ENCODE measurements around the gene SORCS2. TPM values are rescaled to one million over a fixed set of nuclear protein-coding genes. Genes with fewer than 3 reads are reported as not detected.

The SORCS2 gene
- total and polyA plus RNA-seq, 2 of the 13 experiments (the other 11 are each of a cell fraction or from before 2014, with no cell fraction given): 0.82 to 1.0 TPM

DNA sequence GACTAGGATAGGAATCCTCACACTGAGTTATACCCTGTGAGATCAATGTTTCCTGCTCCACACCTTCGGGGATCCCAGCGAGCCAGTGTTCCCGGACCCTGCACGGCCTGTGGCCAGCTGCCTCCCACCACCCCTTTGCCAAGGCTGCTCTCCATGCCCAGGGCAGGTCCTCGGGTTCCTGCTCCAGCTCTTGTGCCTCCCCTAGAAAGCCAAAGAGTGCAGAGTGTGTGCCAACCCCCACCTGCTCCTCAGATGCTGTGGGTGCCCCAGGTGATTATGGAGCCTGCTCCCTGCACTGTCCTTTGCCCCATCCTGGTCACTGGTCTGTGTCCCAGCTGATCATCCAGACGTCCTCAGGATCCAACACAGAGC, 500.9 kb downstream of the SORCS2 start (continued):
- no peak for TF ChIP-seq GTF3A (CRISPR knock-in tag; conservative IDR thresholded peaks at IDR 0.05)

DNA sequence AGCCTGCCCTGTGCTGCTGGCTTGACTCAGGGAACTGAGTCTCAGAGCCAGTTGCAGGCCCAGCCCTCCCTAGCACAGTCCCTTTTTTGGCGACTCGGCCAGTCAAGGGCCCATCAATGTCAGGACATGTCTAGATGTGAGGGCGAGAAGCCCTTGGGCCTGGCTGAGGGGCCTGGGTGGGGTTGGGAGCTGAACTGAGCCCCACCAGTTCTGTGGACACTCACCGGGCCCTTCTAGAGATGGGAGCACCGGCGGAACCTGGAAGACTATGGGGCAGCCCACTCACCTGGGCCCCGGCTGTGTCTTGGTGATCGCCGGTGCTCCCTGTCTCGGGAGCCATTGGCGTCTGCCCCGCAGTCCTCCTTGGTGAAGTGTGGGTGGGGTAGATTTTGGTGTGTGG, 501.4 kb downstream of the SORCS2 start:
- no peak overlapping the region for H3K9ac ChIP-seq (ENCODE audit: insufficient read depth, low read depth, low read length)
- no peaks in the 10 kb centered on the region for H3K36me3 ChIP-seq (replicated peaks in 1 of 2; ENCODE audit: control insufficient read depth in 1 of 2, insufficient read depth in 2 of 2, low read length in 2 of 2)
- no peak for FAIRE-seq
- no peak overlapping the region for H3K4me3 ChIP-seq (replicated peaks in 1 of 3; ENCODE audit: insufficient read depth in 1 of 3, low read depth in 2 of 3, low read length in 3 of 3)
- no peaks in the 10 kb centered on the region for H3K79me2 ChIP-seq (ENCODE audit: insufficient read depth, low read length)
- no peak overlapping the region for H3K4me2 ChIP-seq (ENCODE audit: low read depth, low read length)
- no TSS peak for BruUV-seq (replicated peaks)
- H3K9me3 ChIP-seq (ENCODE audit: low read length): no peaks in the 10 kb centered on the region
- no CpG with 5 or more reads among the region's 12 CpGs for WGBS (ENCODE audit: low lambda C conversion rate)
- ATAC-seq: no peak
- no peak overlapping the region for H2AFZ ChIP-seq (ENCODE audit: low read length)
- no peaks in the 10 kb centered on the region for H4K20me1 ChIP-seq (ENCODE audit: insufficient read depth, low read length)
- TF ChIP-seq, protein P1, sequence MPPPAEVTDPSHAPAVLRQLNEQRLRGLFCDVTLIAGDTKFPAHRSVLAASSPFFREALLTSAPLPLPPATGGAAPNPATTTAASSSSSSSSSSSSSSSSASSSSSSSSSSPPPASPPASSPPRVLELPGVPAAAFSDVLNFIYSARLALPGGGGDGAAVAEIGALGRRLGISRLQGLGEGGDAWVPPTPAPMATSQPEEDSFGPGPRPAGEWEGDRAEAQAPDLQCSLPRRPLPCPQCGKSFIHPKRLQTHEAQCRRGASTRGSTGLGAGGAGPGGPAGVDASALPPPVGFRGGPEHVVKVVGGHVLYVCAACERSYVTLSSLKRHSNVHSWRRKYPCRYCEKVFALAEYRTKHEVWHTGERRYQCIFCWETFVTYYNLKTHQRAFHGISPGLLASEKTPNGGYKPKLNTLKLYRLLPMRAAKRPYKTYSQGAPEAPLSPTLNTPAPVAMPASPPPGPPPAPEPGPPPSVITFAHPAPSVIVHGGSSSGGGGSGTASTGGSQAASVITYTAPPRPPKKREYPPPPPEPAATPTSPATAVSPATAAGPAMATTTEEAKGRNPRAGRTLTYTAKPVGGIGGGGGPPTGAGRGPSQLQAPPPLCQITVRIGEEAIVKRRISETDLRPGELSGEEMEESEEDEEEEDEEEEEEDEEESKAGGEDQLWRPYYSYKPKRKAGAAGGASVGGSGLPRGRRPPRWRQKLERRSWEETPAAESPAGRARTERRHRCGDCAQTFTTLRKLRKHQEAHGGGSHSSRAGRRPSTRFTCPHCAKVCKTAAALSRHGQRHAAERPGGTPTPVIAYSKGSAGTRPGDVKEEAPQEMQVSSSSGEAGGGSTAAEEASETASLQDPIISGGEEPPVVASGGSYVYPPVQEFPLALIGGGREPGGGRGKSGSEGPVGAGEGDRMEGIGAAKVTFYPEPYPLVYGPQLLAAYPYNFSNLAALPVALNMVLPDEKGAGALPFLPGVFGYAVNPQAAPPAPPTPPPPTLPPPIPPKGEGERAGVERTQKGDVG (CRISPR knock-in tag; IDR thresholded peaks at IDR 0.05; ENCODE audit: borderline replicate concordance): no peak
- no peak for TF ChIP-seq CHD2 (IDR thresholded peaks at IDR 0.05; ENCODE audit: low read depth, low read length)
- no peak for TF ChIP-seq TRIM24 (CRISPR knock-in tag; IDR thresholded peaks at IDR 0.05)
- TF ChIP-seq MEF2D (CRISPR knock-in tag; IDR thresholded peaks at IDR 0.05): no peak
- TF ChIP-seq, protein P2, sequence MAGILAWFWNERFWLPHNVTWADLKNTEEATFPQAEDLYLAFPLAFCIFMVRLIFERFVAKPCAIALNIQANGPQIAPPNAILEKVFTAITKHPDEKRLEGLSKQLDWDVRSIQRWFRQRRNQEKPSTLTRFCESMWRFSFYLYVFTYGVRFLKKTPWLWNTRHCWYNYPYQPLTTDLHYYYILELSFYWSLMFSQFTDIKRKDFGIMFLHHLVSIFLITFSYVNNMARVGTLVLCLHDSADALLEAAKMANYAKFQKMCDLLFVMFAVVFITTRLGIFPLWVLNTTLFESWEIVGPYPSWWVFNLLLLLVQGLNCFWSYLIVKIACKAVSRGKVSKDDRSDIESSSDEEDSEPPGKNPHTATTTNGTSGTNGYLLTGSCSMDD (CRISPR knock-in tag; IDR thresholded peaks at IDR 0.05): no peak
- no peak for TF ChIP-seq ZMYM3 (CRISPR knock-in tag; IDR thresholded peaks at IDR 0.05)
- TF ChIP-seq, protein P3, sequence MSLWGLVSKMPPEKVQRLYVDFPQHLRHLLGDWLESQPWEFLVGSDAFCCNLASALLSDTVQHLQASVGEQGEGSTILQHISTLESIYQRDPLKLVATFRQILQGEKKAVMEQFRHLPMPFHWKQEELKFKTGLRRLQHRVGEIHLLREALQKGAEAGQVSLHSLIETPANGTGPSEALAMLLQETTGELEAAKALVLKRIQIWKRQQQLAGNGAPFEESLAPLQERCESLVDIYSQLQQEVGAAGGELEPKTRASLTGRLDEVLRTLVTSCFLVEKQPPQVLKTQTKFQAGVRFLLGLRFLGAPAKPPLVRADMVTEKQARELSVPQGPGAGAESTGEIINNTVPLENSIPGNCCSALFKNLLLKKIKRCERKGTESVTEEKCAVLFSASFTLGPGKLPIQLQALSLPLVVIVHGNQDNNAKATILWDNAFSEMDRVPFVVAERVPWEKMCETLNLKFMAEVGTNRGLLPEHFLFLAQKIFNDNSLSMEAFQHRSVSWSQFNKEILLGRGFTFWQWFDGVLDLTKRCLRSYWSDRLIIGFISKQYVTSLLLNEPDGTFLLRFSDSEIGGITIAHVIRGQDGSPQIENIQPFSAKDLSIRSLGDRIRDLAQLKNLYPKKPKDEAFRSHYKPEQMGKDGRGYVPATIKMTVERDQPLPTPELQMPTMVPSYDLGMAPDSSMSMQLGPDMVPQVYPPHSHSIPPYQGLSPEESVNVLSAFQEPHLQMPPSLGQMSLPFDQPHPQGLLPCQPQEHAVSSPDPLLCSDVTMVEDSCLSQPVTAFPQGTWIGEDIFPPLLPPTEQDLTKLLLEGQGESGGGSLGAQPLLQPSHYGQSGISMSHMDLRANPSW (CRISPR knock-in tag; IDR thresholded peaks at IDR 0.05; ENCODE audit: borderline replicate concordance): no peak
- no peak for TF ChIP-seq ZFP62 (CRISPR knock-in tag; IDR thresholded peaks at IDR 0.05)
- H3K27me3 ChIP-seq (ENCODE audit: control insufficient read depth in 1 of 2, insufficient read depth in 2 of 2, low read length in 2 of 2): no peaks in the 10 kb centered on the region
- intact Hi-C loops (cut with micrococcal nuclease; ENCODE audit: unreplicated experiment): no loop called here
- no peaks in the 10 kb centered on the region for H3K4me1 ChIP-seq (ENCODE audit: insufficient read depth, low read length)
- H3K27ac ChIP-seq (ENCODE audit: extremely low read length, insufficient read depth, low read length): no peak overlapping the region
- no peak for DNase-seq (ENCODE audit: low spot score)
- in situ Hi-C loops (cut with HindIII; ENCODE audit: extremely low pct_ligation_motif_present, low pct_unique_long_range_greater_than_20kb): no loop called here
- POLR2A ChIA-PET: no interaction called here
- CTCF ChIA-PET (ENCODE audit: low intra/inter-chr PET ratio, low total read pairs): no interaction called here
